NB4 (cell line): ENCODE measurements around the gene INPP4A.

Experiments used
- DNase-seq: peaks from one replicate; pipeline ENCODE4 v3.0.0; 2010; ENCODE audit warnings: low read depth
- H3K4me3 ChIP-seq: one replicate; pipeline ENCODE4 v1.5.1; 2011; ENCODE audit warnings: mild to moderate bottlenecking, low read depth, low read length, moderate library complexity
- MYC ChIP-seq: IDR thresholded peaks from 2 replicates; pipeline ENCODE4 v1.6.1; 2011; ENCODE audit warnings: low read depth, low read length
- POLR2A ChIP-seq: IDR thresholded peaks from 2 replicates; pipeline ENCODE4 v1.6.1; 2011; ENCODE audit warnings: mild to moderate bottlenecking; ENCODE audit not compliant: insufficient read length; ENCODE audit errors: extremely low read depth
- TF ChIP-seq, protein P1 (sequence below): IDR thresholded peaks from one replicate; pipeline ENCODE4 v1.5.1; 2012; ENCODE audit warnings: low read depth, low read length
- TF ChIP-seq, protein P2 (sequence below): IDR thresholded peaks from 2 replicates; pipeline ENCODE4 v1.6.1; 2011; ENCODE audit warnings: low read depth, low read length

The INPP4A gene

DNA sequence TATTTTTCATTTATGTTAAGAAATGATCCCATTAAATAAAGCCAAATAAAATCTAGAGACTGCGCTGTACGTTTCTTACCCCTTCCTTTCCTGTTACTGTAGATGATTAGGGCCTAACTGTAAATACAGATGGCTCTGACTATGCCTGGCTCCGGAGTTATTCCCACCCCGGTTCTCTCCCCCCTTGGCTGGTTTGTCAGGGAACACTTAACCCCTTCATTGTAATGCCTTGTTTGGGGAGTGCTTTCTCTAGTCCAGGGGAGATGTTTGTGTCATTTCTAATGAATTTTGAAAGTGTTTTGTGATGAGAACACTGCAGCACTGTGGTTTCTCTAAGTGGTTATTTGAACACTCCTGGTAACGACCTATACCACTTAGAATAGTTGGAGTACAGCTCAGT lies 172.5 kb downstream of the INPP4A start:
- no peak overlapping the region for H3K4me3 ChIP-seq
- TF ChIP-seq, protein P1, sequence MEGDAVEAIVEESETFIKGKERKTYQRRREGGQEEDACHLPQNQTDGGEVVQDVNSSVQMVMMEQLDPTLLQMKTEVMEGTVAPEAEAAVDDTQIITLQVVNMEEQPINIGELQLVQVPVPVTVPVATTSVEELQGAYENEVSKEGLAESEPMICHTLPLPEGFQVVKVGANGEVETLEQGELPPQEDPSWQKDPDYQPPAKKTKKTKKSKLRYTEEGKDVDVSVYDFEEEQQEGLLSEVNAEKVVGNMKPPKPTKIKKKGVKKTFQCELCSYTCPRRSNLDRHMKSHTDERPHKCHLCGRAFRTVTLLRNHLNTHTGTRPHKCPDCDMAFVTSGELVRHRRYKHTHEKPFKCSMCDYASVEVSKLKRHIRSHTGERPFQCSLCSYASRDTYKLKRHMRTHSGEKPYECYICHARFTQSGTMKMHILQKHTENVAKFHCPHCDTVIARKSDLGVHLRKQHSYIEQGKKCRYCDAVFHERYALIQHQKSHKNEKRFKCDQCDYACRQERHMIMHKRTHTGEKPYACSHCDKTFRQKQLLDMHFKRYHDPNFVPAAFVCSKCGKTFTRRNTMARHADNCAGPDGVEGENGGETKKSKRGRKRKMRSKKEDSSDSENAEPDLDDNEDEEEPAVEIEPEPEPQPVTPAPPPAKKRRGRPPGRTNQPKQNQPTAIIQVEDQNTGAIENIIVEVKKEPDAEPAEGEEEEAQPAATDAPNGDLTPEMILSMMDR: no peak
- no peak for TF ChIP-seq POLR2A
- TF ChIP-seq, protein P2, sequence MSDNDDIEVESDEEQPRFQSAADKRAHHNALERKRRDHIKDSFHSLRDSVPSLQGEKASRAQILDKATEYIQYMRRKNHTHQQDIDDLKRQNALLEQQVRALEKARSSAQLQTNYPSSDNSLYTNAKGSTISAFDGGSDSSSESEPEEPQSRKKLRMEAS: no peak
- no peak for TF ChIP-seq MYC
- no peak for DNase-seq

DNA sequence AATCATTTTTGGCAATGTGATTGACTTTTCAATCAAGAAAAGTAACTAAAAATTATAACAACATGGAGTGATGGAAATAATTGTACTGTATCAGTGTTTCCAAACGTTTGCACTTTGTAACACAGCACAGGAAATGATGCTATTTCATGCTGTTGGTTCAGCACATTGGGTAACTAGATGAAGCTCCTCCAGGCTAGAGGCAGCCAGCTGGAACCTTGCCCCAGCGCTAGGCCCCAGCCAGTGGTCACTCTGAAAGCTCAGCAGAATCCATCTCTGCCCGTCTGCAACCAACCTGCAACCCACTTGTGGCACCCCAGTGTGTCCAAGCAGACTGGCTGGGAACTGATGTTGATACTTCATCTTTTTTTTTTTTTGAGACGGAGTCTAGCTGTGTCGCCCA lies 179.0 kb downstream of the INPP4A start:
- no peak for TF ChIP-seq POLR2A
- TF ChIP-seq, protein P1: no peak
- TF ChIP-seq, protein P2: no peak
- TF ChIP-seq MYC: no peak

DNA sequence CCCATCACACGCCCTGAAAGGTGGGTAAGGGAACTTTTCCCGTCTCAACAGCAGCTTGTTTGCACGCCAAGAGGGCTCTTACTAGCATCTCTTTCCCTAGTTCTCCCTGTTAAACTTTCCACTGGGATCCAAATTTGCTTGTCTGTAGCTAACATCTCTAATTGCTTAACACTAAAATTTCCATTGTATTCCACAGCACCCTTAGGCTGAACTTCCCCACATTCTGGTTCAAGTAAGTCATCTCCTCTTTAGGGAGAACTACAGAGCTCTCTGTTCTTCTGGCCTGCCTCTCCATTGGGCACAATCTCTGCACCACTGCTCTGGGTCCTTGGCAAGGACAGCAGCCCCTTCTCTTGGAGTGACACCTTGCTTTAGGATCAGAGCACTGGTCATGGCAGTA lies 187.7 kb downstream of the INPP4A start:
- TF ChIP-seq MYC (no peak), POLR2A (no peak)
- TF ChIP-seq, protein P2: no peak
- TF ChIP-seq, protein P1: no peak
- H3K4me3 ChIP-seq: no peak overlapping the region
- DNase-seq: no peak

More for the DNA sequence above, 179.0 kb downstream of the INPP4A start:
- DNase-seq: no peak
- H3K4me3 ChIP-seq: no peak overlapping the region

DNA sequence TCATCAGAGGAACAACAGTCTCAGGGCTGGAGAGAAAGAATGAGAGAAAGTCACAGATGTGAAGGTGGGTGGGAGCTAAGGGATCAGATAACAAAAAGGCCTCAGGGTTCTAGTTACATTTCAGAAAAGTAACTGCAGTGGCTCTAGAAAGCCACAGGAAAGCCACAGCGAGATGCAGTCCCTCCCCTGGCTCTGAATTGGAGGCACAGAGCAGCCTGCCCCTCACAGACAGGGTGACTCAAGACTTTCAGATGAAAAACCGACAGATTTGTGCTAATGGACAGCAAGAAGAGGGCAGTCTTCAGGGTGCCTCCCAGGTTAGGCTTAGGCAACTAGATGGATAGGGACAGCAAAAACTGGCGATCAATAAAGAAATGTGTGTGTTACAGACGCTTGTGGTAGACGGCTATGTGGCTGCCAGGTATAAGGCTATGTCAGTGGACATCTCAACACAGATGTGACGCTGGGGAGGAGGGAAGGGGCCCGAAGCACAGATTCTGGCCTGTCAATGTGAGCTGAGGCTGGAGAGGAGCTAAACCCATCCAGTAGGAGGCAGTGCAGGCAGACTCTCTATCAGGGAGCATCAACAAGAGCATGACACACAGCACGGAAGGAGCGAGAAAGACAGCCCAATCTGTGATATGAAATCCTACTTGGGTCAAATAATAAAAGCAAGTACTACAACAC lies 189.9 kb downstream of the INPP4A start:
- TF ChIP-seq POLR2A: no peak
- TF ChIP-seq, protein P1: peak; percentile 46
- DNase-seq: peak; percentile 45
- no peak overlapping the region for H3K4me3 ChIP-seq

DNA sequence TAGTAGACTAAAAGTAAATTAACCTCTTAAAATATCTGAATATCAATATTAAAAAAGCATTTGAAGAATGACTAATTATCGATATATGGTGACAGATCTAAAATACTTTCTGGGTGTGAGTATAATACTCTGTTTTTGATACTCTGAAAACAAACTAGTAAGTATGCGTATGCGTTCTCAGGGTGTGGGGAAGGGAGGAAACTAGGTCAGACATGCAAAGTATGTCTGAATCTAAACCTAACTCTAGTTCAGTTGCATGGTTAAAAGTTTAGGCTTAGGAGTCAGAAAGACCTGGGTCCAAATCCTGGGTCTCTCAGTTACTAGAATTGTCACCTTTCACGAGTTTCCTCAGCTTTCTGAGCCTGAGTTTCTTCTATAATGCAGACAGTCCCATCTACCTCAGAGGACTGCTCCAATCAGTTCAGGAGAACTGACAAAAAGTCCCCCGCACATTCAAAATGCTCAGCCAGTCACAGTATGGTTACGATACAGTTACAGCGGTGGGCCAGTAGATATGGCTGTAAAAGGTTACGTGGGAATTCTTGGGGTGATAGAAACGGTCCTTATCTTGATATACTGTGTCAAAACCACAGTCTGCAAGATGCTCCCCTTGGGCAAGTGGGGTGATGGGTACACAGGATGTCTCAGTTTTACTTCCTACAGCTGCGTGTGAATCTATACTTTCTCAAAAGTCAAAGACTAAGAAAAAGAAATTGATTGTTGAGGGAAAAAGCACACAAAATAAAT lies 192.9 kb downstream of the INPP4A start:
- TF ChIP-seq POLR2A (no peak), MYC (no peak)
- TF ChIP-seq, protein P1: no peak
- TF ChIP-seq, protein P2: no peak
- H3K4me3 ChIP-seq: no peak overlapping the region
- DNase-seq: no peak
